GM15510 (cell line): Measurements from ENCODE around the gene LDLR.

Experiments
- POLR2A ChIP-seq: IDR thresholded peaks from 3 replicates; pipeline ENCODE4 v1.6.1; 2011; ENCODE audit warnings: borderline replicate concordance; ENCODE audit not compliant: insufficient read length; ENCODE audit errors: extremely low read depth

LDLR gene

GRCh38 chr19:11115895-11116446 lies 26.7 kb downstream of the LDLR start:
- no peak for TF ChIP-seq POLR2A

- no peak for TF ChIP-seq POLR2A
Observed at GRCh38 chr19:11116507-11116906, 27.2 kb downstream of the LDLR start.

- no peak for TF ChIP-seq POLR2A
Observed at GRCh38 chr19:11123114-11123513, 33.9 kb downstream of the LDLR start.

GRCh38 chr19:11125994-11126685 lies 36.9 kb downstream of the LDLR start:
- no peak for TF ChIP-seq POLR2A

DNA sequence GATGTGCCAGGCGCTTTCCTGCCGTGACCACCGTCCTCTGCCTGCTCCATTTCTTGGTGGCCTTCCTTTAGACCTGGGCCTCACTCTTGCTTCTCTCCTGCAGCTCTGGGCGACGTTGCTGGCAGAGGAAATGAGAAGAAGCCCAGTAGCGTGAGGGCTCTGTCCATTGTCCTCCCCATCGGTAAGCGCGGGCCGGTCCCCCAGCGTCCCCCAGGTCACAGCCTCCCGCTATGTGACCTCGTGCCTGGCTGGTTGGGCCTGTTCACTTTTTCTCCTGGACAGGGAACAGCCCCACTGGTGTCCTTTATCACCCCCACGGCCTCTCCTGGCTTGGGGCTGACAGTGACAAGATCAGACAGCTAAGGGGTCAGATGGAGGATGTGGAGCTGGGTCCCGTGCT lies 38.6 kb downstream of the LDLR start:
- no peak for TF ChIP-seq POLR2A

GRCh38 chr19:11130824-11131455 lies 41.7 kb downstream of the LDLR start:
- no peak for TF ChIP-seq POLR2A

DNA sequence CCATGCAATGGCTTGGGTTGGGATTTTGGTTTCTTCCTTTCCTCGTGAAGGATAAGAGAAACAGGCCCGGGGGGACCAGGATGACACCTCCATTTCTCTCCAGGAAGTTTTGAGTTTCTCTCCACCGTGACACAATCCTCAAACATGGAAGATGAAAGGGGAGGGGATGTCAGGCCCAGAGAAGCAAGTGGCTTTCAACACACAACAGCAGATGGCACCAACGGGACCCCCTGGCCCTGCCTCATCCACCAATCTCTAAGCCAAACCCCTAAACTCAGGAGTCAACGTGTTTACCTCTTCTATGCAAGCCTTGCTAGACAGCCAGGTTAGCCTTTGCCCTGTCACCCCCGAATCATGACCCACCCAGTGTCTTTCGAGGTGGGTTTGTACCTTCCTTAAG lies 42.2 kb downstream of the LDLR start:
- TF ChIP-seq POLR2A = no peak

- TF ChIP-seq POLR2A = no peak
Observed at GRCh38 chr19:11136400-11137101, 47.3 kb downstream of the LDLR start.

GRCh38 chr19:11137542-11138384 lies 48.5 kb downstream of the LDLR start:
- TF ChIP-seq POLR2A = no peak

DNA sequence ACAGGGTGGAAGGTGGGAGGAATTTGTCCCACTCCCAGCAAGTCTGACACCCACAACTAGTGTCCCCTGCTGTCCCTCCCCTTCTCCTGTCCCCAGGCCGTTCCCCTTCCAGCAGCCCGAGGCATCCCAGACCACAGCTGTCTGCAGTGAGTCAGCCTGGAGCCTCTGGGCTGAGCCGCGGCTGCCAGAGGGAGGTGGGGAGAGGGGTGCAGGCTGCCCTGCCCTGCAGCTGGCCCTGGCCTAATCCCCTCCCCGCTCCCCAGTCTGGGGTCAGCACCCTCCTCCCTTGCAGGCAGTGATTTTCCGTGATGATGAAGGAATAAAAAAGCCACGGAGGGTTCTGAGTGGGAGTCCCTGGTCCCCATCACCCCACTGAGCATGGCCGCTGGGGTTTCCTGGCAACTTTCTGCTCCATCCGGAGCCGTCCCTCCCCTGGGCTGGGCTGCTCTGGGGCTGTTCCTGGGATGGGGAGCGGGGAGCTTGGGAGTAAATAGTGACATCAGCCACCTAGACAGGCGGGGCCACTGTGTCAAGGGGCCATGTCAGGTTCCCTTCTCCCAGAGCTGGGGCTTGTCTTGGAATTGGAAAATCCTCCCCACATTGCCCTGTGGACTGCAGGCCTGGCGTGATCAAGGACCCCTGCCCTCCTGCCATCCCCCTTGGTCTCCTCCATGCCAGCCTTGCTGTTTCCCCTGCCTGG lies 49.5 kb downstream of the LDLR start:
- TF ChIP-seq POLR2A = no peak

DNA sequence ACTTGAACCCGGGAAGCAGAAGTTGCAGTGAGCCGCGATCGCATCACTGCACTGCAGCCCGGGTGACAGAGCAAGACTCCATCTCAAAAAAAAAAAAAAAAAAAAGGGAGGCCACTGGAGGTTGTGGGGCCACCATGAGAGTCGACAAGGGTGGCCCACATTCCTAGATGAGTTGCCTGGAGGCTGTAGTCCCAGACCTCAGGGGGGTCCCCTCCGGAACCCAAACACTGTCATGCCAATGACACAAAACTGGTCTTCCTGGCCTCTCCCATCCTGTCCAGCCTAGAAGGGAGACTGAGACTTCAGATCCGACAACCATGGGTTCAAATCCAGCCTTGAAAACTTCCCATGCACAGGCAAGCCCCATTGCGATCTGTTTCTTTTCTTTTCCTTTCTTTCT lies 51.6 kb downstream of the LDLR start:
- no peak for TF ChIP-seq POLR2A

GRCh38 chr19:11141937-11142527 lies 52.8 kb downstream of the LDLR start:
- TF ChIP-seq POLR2A = no peak

- no peak for TF ChIP-seq POLR2A
Observed at GRCh38 chr19:11142528-11143171, 53.4 kb downstream of the LDLR start.
